H9 (cell line): ENCODE results near the gene KLHL7. TPM values are rescaled to one million over a fixed set of nuclear protein-coding genes. Genes with fewer than 3 reads are reported as not detected.

ENCODE experiments used
- DNase-seq: peaks from one replicate; pipeline ENCODE4 v3.0.0-alpha.2; 2017
- H2AFZ ChIP-seq: one replicate; pipeline ENCODE4 v1.6.1; 2013; ENCODE audit warnings: mild to moderate bottlenecking, low read length, control low read depth, moderate library complexity
- H2AK5ac ChIP-seq: 2 replicates; pipeline ENCODE4 v1.6.1; 2013; ENCODE audit warnings: low read length, control low read depth, mixed read lengths; ENCODE audit not compliant: insufficient read length
- H2BK120ac ChIP-seq: one replicate; pipeline ENCODE4 v1.6.1; 2013; ENCODE audit warnings: low read depth, mild to moderate bottlenecking, low read length, control low read depth, inconsistent platforms; ENCODE audit not compliant: poor library complexity, severe bottlenecking
- H2BK12ac ChIP-seq: 2 replicates; pipeline ENCODE4 v1.6.1; 2013; ENCODE audit warnings: low read length, control low read depth, mixed read lengths, low read depth; ENCODE audit not compliant: insufficient read length
- H2BK15ac ChIP-seq: 2 replicates; pipeline ENCODE4 v1.6.1; 2013; ENCODE audit warnings: low read depth, low read length, control low read depth
- H2BK20ac ChIP-seq: one replicate; pipeline ENCODE4 v1.6.1; 2013; ENCODE audit warnings: low read depth, mild to moderate bottlenecking, low read length, control low read depth, inconsistent platforms; ENCODE audit not compliant: poor library complexity, severe bottlenecking
- H2BK5ac ChIP-seq: 2 replicates; pipeline ENCODE4 v1.6.1; 2013; ENCODE audit warnings: low read length, control low read depth, mixed read lengths; ENCODE audit not compliant: insufficient read length
- H3K14ac ChIP-seq: 2 replicates; pipeline ENCODE4 v1.6.1; 2013; ENCODE audit warnings: low read length, control low read depth; ENCODE audit not compliant: insufficient read depth
- H3K18ac ChIP-seq: 2 replicates; pipeline ENCODE4 v1.6.1; 2013; ENCODE audit warnings: low read depth, mild to moderate bottlenecking, mixed read lengths, low read length, control low read depth; ENCODE audit not compliant: insufficient read length
- H3K23ac ChIP-seq: 2 replicates; pipeline ENCODE4 v1.6.1; 2013; ENCODE audit warnings: low read length, control low read depth, mixed read lengths, low read depth; ENCODE audit not compliant: insufficient read length
- H3K23me2 ChIP-seq: 2 replicates; pipeline ENCODE4 v1.6.1; 2013; ENCODE audit warnings: low read depth, mild to moderate bottlenecking, mixed read lengths, low read length, control low read depth; ENCODE audit not compliant: insufficient read length, poor library complexity, severe bottlenecking
- H3K27ac ChIP-seq: 2 replicates; pipeline ENCODE4 v1.5.1; 2013; ENCODE audit warnings: low read length, control low read depth, mixed read lengths, low read depth; ENCODE audit not compliant: insufficient read length
- H3K27me3 ChIP-seq: 2 replicates; pipeline ENCODE4 v1.6.1; 2013; ENCODE audit warnings: low read length, control low read depth, inconsistent platforms; ENCODE audit not compliant: insufficient read depth
- H3K4ac ChIP-seq: 2 replicates; pipeline ENCODE4 v1.6.1; 2013; ENCODE audit warnings: low read depth, mild to moderate bottlenecking, control low read depth, inconsistent platforms, low read length, moderate library complexity
- H3K4me1 ChIP-seq: 2 replicates; pipeline ENCODE4 v1.6.1; 2013; ENCODE audit warnings: low read length, control low read depth, inconsistent platforms; ENCODE audit not compliant: insufficient read depth
- H3K4me2 ChIP-seq: 2 replicates; pipeline ENCODE4 v1.6.1; 2013; ENCODE audit warnings: low read length, control low read depth, mixed read lengths; ENCODE audit not compliant: insufficient read length, insufficient read depth
- H3K56ac ChIP-seq: 2 replicates; pipeline ENCODE4 v1.6.1; 2013; ENCODE audit warnings: low read depth, mild to moderate bottlenecking, mixed read lengths, low read length, control low read depth; ENCODE audit not compliant: insufficient read length
- H3K79me1 ChIP-seq: 2 replicates; pipeline ENCODE4 v1.6.1; 2013; ENCODE audit warnings: low read depth, mild to moderate bottlenecking, moderate library complexity, low read length, control low read depth, inconsistent platforms; ENCODE audit not compliant: insufficient read depth, poor library complexity, severe bottlenecking
- H3K79me2 ChIP-seq: 2 replicates; pipeline ENCODE4 v1.6.1; 2013; ENCODE audit warnings: low read length, control low read depth, inconsistent platforms; ENCODE audit not compliant: insufficient read depth
- H3K9ac ChIP-seq: 2 replicates; pipeline ENCODE4 v1.6.1; 2013; ENCODE audit warnings: low read length, control low read depth, mixed read lengths; ENCODE audit not compliant: insufficient read length; ENCODE audit errors: extremely low read depth
- H3K9me3 ChIP-seq: one replicate; pipeline ENCODE4 v1.6.1; 2013; ENCODE audit warnings: low read depth, low read length, inconsistent platforms; ENCODE audit not compliant: control insufficient read depth
- H3T11ph ChIP-seq: one replicate; pipeline ENCODE4 v1.6.1; 2013; ENCODE audit warnings: mild to moderate bottlenecking, low read length, control low read depth, inconsistent platforms
- H4K20me1 ChIP-seq: one replicate; pipeline ENCODE4 v1.6.1; 2013; ENCODE audit not compliant: control insufficient read depth, insufficient read length, insufficient read depth
- H4K5ac ChIP-seq: 2 replicates; pipeline ENCODE4 v1.6.1; 2013; ENCODE audit warnings: low read depth, mild to moderate bottlenecking, mixed read lengths, low read length, control low read depth; ENCODE audit not compliant: insufficient read length
- H4K8ac ChIP-seq: replicated peaks from 2 replicates; pipeline ENCODE4 v1.6.1; 2013; ENCODE audit warnings: low read length, control low read depth, mixed read lengths, low read depth; ENCODE audit not compliant: insufficient read length
- H4K91ac ChIP-seq: 2 replicates; pipeline ENCODE4 v1.6.1; 2013; ENCODE audit warnings: low read depth, mild to moderate bottlenecking, moderate library complexity, mixed read lengths, low read length, control low read depth; ENCODE audit not compliant: insufficient read length
- H3K27ac Mint-ChIP-seq, 3 experiments: 2 replicates in 2 of 3; 3 replicates in 1 of 3; pipeline ENCODE4 v1.8.0; 2020 to 2021; ENCODE audit warnings: mixed read lengths in 3 of 3, mild to moderate bottlenecking in 1 of 3, moderate library complexity in 1 of 3
- H3K27me3 Mint-ChIP-seq: 2 replicates; pipeline ENCODE4 v1.8.0; 2021; ENCODE audit warnings: low read depth, mild to moderate bottlenecking, moderate library complexity, mixed read lengths
- H3K36me3 Mint-ChIP-seq, 3 experiments: 2 replicates in 2 of 3; 3 replicates in 1 of 3; pipeline ENCODE4 v1.8.0; 2020 to 2021; ENCODE audit warnings: low read depth in 3 of 3, mixed read lengths in 3 of 3; ENCODE audit not compliant: insufficient read depth in 1 of 3
- H3K4me1 Mint-ChIP-seq, 2 experiments: 2 replicates each; pipeline ENCODE4 v1.8.0; 2020; ENCODE audit warnings: mixed read lengths in 2 of 2
- H3K4me3 Mint-ChIP-seq, 2 experiments: 2 replicates in 1 of 2; 3 replicates in 1 of 2; pipeline ENCODE4 v1.8.0; 2020 to 2021; ENCODE audit warnings: mild to moderate bottlenecking in 2 of 2, mixed read lengths in 2 of 2, moderate library complexity in 1 of 2
- H3K9me3 Mint-ChIP-seq, 2 experiments: 2 replicates in 1 of 2; 3 replicates in 1 of 2; pipeline ENCODE4 v1.8.0; 2020; ENCODE audit warnings: mild to moderate bottlenecking in 2 of 2, mixed read lengths in 2 of 2, moderate library complexity in 1 of 2
- CTCF ChIP-seq: fragments of 200-600 bp; sonication (generic); conservative IDR thresholded peaks from 3 replicates; pipeline ENCODE4 v1.8.0; 2021; ENCODE audit warnings: antibody characterized with exemption, mild to moderate bottlenecking
- WGBS: extraction: QIAGEN DNeasy Blood & Tissue Kit; methylation state at CpG from one replicate; pipeline ENCODE4 v1.1.7; 2013; ENCODE audit warnings: missing lambda C conversion rate, low lambda C conversion rate, mixed read lengths; ENCODE audit not compliant: insufficient read length; ENCODE audit errors: extremely low coverage; 5-methylcytosine and 5-hydroxymethylcytosine counted together
- total RNA-seq: library from RNA; stranded (reverse); gene quantifications from 2 replicates; pipeline ENCODE4 v1.2.1, GENCODE V29; 2021

KLHL7 gene
- total RNA-seq, 1 experiment from 2014 or later: 56.7 TPM

- H3K4me3 Mint-ChIP-seq: no peak overlapping the region
- peaks cover 4 to 11% (median 9%) of the 10 kb centered on the region in 3 experiments; a peak in 6 of 7 replicates for H3K36me3 Mint-ChIP-seq
- H3K27me3 Mint-ChIP-seq: no peaks in the 10 kb centered on the region
Measured at GRCh38 chr7:23098460-23098859, 7.1 kb upstream of the KLHL7 start.

More at GRCh38 chr7:23098460-23098859, 7.1 kb upstream of the KLHL7 start:
- H4K8ac ChIP-seq: no peak overlapping the region
- H3K56ac ChIP-seq: no peak overlapping the region
- H2BK5ac ChIP-seq: no peak overlapping the region
- TF ChIP-seq CTCF: no peak
- H3K23ac ChIP-seq: no peak overlapping the region
- H3K27me3 ChIP-seq: no peaks in the 10 kb centered on the region
- no peak for DNase-seq
- no CpG with 5 or more reads among the region's 2 CpGs for WGBS
- H3K27ac ChIP-seq: no peak overlapping the region
- no peak overlapping the region for H2BK20ac ChIP-seq
- H3K4me2 ChIP-seq: no peak overlapping the region
- H2BK15ac ChIP-seq: no peak overlapping the region
- no peak overlapping the region for H2BK12ac ChIP-seq
- no peak overlapping the region for H3T11ph ChIP-seq
- H2BK120ac ChIP-seq: no peak overlapping the region
- H4K20me1 ChIP-seq: no peaks in the 10 kb centered on the region
- no peak overlapping the region for H3K4ac ChIP-seq
- no peaks in the 10 kb centered on the region for H3K9me3 ChIP-seq
- H3K14ac ChIP-seq: no peak overlapping the region
- H3K9ac ChIP-seq: no peak overlapping the region
- H3K18ac ChIP-seq: no peak overlapping the region
- Mint-ChIP-seq H3K27ac (no peak overlapping the region), H3K4me1 (no peaks in the 10 kb centered on the region), H3K9me3 (peaks cover 0 to 14% of the 10 kb centered on the region in 2 experiments; a peak in 4 of 5 replicates)
- H4K5ac ChIP-seq: no peak overlapping the region
- no peak overlapping the region for H2AK5ac ChIP-seq
- no peak overlapping the region for H4K91ac ChIP-seq
- H3K4me1 ChIP-seq: no peaks in the 10 kb centered on the region
- no peaks in the 10 kb centered on the region for H3K79me2 ChIP-seq
- H2AFZ ChIP-seq: no peak overlapping the region
- H3K79me1 ChIP-seq: no peaks in the 10 kb centered on the region
- no peaks in the 10 kb centered on the region for H3K23me2 ChIP-seq
